Lung (tissue), 12 donors: ENCODE measurements around the gene PALMD. TPM values are rescaled to one million over a fixed set of nuclear protein-coding genes. Genes with fewer than 3 reads are reported as not detected.

Experiments used
- ATAC-seq: fragments of 200-7000 bp; cut with Tn5 transposase; one replicate; pipeline ENCODE4 v1.9.1; 2020; ENCODE audit warnings: moderate number of reproducible peaks; ENCODE audit not compliant: insufficient read depth, low FRiP score
- DNase-seq, 3 donors: peaks; one replicate each; pipeline ENCODE4 v3.0.0-alpha.2; 2013 to 2017
- H3K27ac ChIP-seq, 2 donors: one replicate each; pipeline ENCODE4 v1.5.1; 2013; ENCODE audit warnings: mild to moderate bottlenecking in 2 of 2, moderate library complexity in 2 of 2, control low read depth in 1 of 2, inconsistent platforms in 1 of 2, low read depth in 1 of 2, low read length in 1 of 2
- H3K27me3 ChIP-seq, 3 donors: one replicate each; pipeline ENCODE4 v1.5.1; 2013; ENCODE audit warnings: low read length in 2 of 3; ENCODE audit not compliant: control insufficient read depth in 3 of 3, insufficient read depth in 3 of 3
- H3K36me3 ChIP-seq, 4 donors: one replicate each; pipeline ENCODE4 v1.5.1; 2013; ENCODE audit warnings: low read length in 4 of 4, mild to moderate bottlenecking in 1 of 4, moderate library complexity in 1 of 4; ENCODE audit not compliant: control insufficient read depth in 4 of 4, insufficient read depth in 4 of 4
- H3K4me1 ChIP-seq, 5 donors: one replicate each; pipeline ENCODE4 v1.5.1; 2013; ENCODE audit warnings: low read length in 5 of 5, mild to moderate bottlenecking in 2 of 5, moderate library complexity in 1 of 5; ENCODE audit not compliant: control insufficient read depth in 5 of 5, insufficient read depth in 5 of 5
- H3K4me3 ChIP-seq: one replicate; pipeline ENCODE4 v1.5.1; 2013; ENCODE audit warnings: mild to moderate bottlenecking, control low read depth, moderate library complexity
- H3K9ac ChIP-seq, 2 donors: one replicate each; pipeline ENCODE4 v1.5.1; 2013; ENCODE audit warnings: low read length in 2 of 2, control low read depth in 1 of 2; ENCODE audit not compliant: insufficient read depth in 1 of 2
- H3K9me3 ChIP-seq, 4 donors: one replicate each; pipeline ENCODE4 v1.5.1; 2013; ENCODE audit warnings: low read length in 3 of 4, mild to moderate bottlenecking in 1 of 4, moderate library complexity in 1 of 4; ENCODE audit not compliant: control insufficient read depth in 4 of 4, insufficient read depth in 3 of 4
- CTCF ChIP-seq: IDR thresholded peaks from 2 replicates; pipeline ENCODE4 v1.5.1; 2012; ENCODE audit warnings: mild to moderate bottlenecking; ENCODE audit errors: control extremely low read depth, extremely low read depth
- WGBS, 2 donors: extraction: QIAGEN DNeasy Blood & Tissue Kit; methylation state at CpG; one replicate each; pipeline ENCODE4 v1.1.7; 2013; 5-methylcytosine and 5-hydroxymethylcytosine counted together
- polyA plus RNA-seq, 2 donors: library from polyadenylated mRNA; stranded (reverse); fragments of 200-250 nt; gene quantifications; one replicate each; pipeline ENCODE4 v1.2.1, GENCODE V29; 2013
- total RNA-seq, 2 donors: library from RNA; depleted of rRNA in 1 of 2; stranded (reverse); fragments of >200 nt in 1 of 2; gene quantifications; one replicate each; pipeline ENCODE4 v1.2.1, GENCODE V29; 2014 to 2021
- donor health status: control.
- donor health status: control.
- donor health status: Bipolar disorder and iron deficiency.
- donor health status: healthy.
- donor health status: DM: yes; HTN: yes; CAD: no.

The PALMD gene
- total and polyA plus RNA-seq, 4 donors = 10.5 to 32.2 (median 22.0) TPM

DNA sequence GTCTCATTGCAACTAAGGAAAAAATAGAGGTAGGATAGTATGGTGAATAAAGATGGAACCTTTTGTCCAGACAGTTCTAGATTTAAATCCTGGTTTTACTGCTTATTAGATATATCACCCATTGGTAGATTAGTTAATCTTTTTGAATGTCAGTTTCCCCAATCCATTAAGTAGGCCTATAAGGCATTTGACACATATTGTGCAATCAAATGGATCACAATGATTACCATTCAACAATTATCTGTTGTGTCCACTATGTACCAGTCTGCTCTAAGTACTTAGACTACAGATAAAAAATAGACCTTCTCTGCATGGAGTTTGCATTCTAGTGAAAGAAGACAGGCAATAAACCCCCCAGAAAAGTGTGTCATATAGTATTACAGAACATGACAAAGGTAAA is 6.0 kb upstream of the PALMD start:
- no peaks in the 10 kb centered on the region for H3K27me3 ChIP-seq
- ATAC-seq (no peak), DNase-seq (no peak)
- no peak for TF ChIP-seq CTCF
- H3K4me1 ChIP-seq = peaks cover 0 to 5% (median 2%) of the 10 kb centered on the region in 5 donors
- no peaks in the 10 kb centered on the region for H3K9me3 ChIP-seq
- no peaks in the 10 kb centered on the region for H3K36me3 ChIP-seq
- no peak overlapping the region for H3K27ac ChIP-seq
- no peak overlapping the region for H3K4me3 ChIP-seq
- H3K9ac ChIP-seq = no peak overlapping the region

DNA sequence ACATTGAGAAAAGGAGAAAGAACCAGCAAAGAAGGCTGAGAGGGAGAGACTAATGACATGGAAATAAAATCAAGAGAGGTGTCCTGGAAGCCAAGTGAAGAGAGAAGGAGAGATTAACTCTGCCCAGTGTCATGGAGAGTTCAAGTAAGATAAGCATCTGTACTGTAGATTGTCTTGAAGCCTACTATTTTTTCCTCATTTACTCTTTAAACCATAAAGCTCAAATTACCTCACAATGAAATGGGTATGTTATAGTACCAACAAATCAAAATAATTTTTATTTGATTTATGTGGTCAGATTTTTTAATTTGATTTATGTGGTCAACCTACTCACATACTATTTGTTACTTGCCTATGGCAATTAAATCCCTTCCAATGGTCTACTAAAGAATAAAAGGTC is 5.2 kb upstream of the PALMD start:
- H3K27me3 ChIP-seq = no peaks in the 10 kb centered on the region
- ATAC-seq (no peak), DNase-seq (no peak)
- no peak overlapping the region for H3K27ac ChIP-seq
- no peak overlapping the region for H3K9ac ChIP-seq
- peaks cover 0 to 8% (median 4%) of the 10 kb centered on the region in 5 donors for H3K4me1 ChIP-seq
- H3K36me3 ChIP-seq = no peaks in the 10 kb centered on the region
- no peak overlapping the region for H3K4me3 ChIP-seq
- H3K9me3 ChIP-seq = no peaks in the 10 kb centered on the region
- TF ChIP-seq CTCF = no peak

GRCh38 chr1:99641558-99641957 is 4.4 kb upstream of the PALMD start:
- no peaks in the 10 kb centered on the region for H3K9me3 ChIP-seq
- H3K27ac ChIP-seq = no peak overlapping the region
- peaks cover 0 to 17% (median 4%) of the 10 kb centered on the region in 5 donors for H3K4me1 ChIP-seq
- no peak for ATAC-seq
- H3K36me3 ChIP-seq = no peaks in the 10 kb centered on the region
- no peak overlapping the region for H3K4me3 ChIP-seq
- H3K9ac ChIP-seq = no peak overlapping the region
- no peaks in the 10 kb centered on the region for H3K27me3 ChIP-seq
- no peak for DNase-seq
- TF ChIP-seq CTCF = no peak

DNA sequence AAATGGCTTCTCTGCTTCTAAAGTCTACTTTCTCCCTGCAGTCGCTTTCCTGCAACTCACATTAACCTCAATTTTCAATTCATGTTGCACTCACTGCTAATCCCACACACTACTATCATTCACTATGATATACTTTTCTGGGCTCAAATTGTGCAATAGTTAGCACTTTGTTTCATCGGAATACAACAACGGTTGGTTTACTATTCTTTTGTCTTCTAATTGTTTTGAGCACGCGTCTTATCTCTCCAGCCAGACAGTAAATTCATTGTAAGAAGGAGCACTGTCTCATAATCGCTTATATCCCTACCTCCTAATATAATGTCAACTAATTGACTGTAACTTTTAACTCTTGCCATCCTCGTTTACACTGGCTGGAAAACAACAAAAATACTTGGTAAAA is 3.9 kb upstream of the PALMD start:
- Histone ChIP-seq H3K4me3 (no peak overlapping the region), H3K9me3 (no peaks in the 10 kb centered on the region), H3K27ac (no peak overlapping the region), H3K4me1 (peaks cover 0 to 17% (median 4%) of the 10 kb centered on the region in 5 donors), H3K9ac (no peak overlapping the region), H3K27me3 (no peaks in the 10 kb centered on the region), H3K36me3 (no peaks in the 10 kb centered on the region)
- ATAC-seq = no peak
- DNase-seq = no peak
- no peak for TF ChIP-seq CTCF
- 67 to 70% methylated on average over 7 of the region's 7 CpGs for WGBS, 2 donors
